Liver (tissue), 9 donors: ENCODE measurements around the gene ATP13A1. TPM values are rescaled to one million over a fixed set of nuclear protein-coding genes. Genes with fewer than 3 reads are reported as not detected.

Experiments
- DNase-seq: peaks from one replicate; pipeline ENCODE4 v3.0.0-alpha.2; 2017; ENCODE audit warnings: low spot score
- H3K27ac ChIP-seq, 2 donors: one replicate each; pipeline ENCODE4 v1.7.0; 2013; ENCODE audit warnings: inconsistent platforms in 2 of 2, low read length in 2 of 2, control low read depth in 1 of 2, low read depth in 1 of 2, mild to moderate bottlenecking in 1 of 2
- H3K27me3 ChIP-seq, 4 donors: one replicate each; pipeline versions ENCODE4 v1.6.1 to v1.7.0; 2013; ENCODE audit warnings: low read length in 3 of 4, inconsistent platforms in 1 of 4, mild to moderate bottlenecking in 1 of 4, moderate library complexity in 1 of 4; ENCODE audit not compliant: control insufficient read depth in 4 of 4, insufficient read depth in 4 of 4
- H3K36me3 ChIP-seq, 4 donors: one replicate each; pipeline versions ENCODE4 v1.6.1 to v1.7.0; 2013; ENCODE audit warnings: low read length in 3 of 4, mild to moderate bottlenecking in 3 of 4, low read depth in 1 of 4, moderate library complexity in 1 of 4; ENCODE audit not compliant: control insufficient read depth in 4 of 4, insufficient read depth in 3 of 4
- H3K4me1 ChIP-seq, 4 donors: one replicate each; pipeline versions ENCODE4 v1.6.1 to v1.7.0; 2013; ENCODE audit warnings: low read length in 3 of 4, mild to moderate bottlenecking in 3 of 4, moderate library complexity in 1 of 4; ENCODE audit not compliant: control insufficient read depth in 4 of 4, insufficient read depth in 4 of 4
- H3K4me3 ChIP-seq, 3 donors: one replicate each; pipeline versions ENCODE4 v1.6.1 to v1.7.0; 2013; ENCODE audit warnings: low read length in 3 of 3, control low read depth in 1 of 3, low read depth in 1 of 3, mild to moderate bottlenecking in 1 of 3
- H3K9ac ChIP-seq, 2 donors: one replicate each; pipeline ENCODE4 v1.7.0; 2013; ENCODE audit warnings: low read length in 2 of 2, mild to moderate bottlenecking in 2 of 2, moderate library complexity in 2 of 2, control low read depth in 1 of 2, low read depth in 1 of 2
- H3K9me3 ChIP-seq, 4 donors: one replicate each; pipeline versions ENCODE4 v1.6.1 to v1.7.0; 2013; ENCODE audit warnings: low read length in 3 of 4; ENCODE audit not compliant: control insufficient read depth in 4 of 4
- ATF3 ChIP-seq: IDR thresholded peaks from 2 replicates; pipeline ENCODE4 v1.6.1; 2016; ENCODE audit warnings: antibody characterized with exemption
- FOXA1 ChIP-seq: IDR thresholded peaks from 2 replicates; pipeline ENCODE4 v1.6.1; 2016; ENCODE audit warnings: antibody characterized with exemption
- FOXA2 ChIP-seq: IDR thresholded peaks from 2 replicates; pipeline ENCODE4 v1.6.1; 2016; ENCODE audit warnings: antibody characterized with exemption
- GABPA ChIP-seq, 2 donors: IDR thresholded peaks in 1 of 2; conservative IDR thresholded peaks in 1 of 2; 2 replicates each; pipeline ENCODE4 v1.6.1; 2016; ENCODE audit warnings: antibody characterized with exemption in 2 of 2, mild to moderate bottlenecking in 1 of 2, moderate library complexity in 1 of 2
- HNF4G ChIP-seq: IDR thresholded peaks from 2 replicates; pipeline ENCODE4 v1.6.1; 2016; ENCODE audit warnings: antibody characterized with exemption
- JUND ChIP-seq, 2 donors: IDR thresholded peaks; 2 replicates each; pipeline ENCODE4 v1.6.1; 2016; ENCODE audit warnings: antibody characterized with exemption in 2 of 2
- MAX ChIP-seq: IDR thresholded peaks from 2 replicates; pipeline ENCODE4 v1.6.1; 2016; ENCODE audit warnings: antibody characterized with exemption
- NR2F2 ChIP-seq: IDR thresholded peaks from 2 replicates; pipeline ENCODE4 v1.6.1; 2016; ENCODE audit warnings: antibody characterized with exemption
- RAD21 ChIP-seq, 2 donors: IDR thresholded peaks; 2 replicates each; pipeline ENCODE4 v1.6.1; 2016; ENCODE audit warnings: antibody characterized with exemption in 2 of 2, mild to moderate bottlenecking in 2 of 2
- RXRA ChIP-seq, 2 donors: IDR thresholded peaks; 2 replicates each; pipeline ENCODE4 v1.6.1; 2017 to 2018; ENCODE audit warnings: antibody characterized with exemption in 2 of 2, mild to moderate bottlenecking in 1 of 2
- SP1 ChIP-seq: IDR thresholded peaks from 2 replicates; pipeline ENCODE4 v1.6.1; 2018; ENCODE audit warnings: antibody characterized with exemption, mild to moderate bottlenecking
- TAF1 ChIP-seq: conservative IDR thresholded peaks from 2 replicates; pipeline ENCODE4 v1.6.1; 2016; ENCODE audit warnings: antibody characterized with exemption, mild to moderate bottlenecking
- YY1 ChIP-seq: IDR thresholded peaks from 2 replicates; pipeline ENCODE4 v1.6.1; 2016; ENCODE audit warnings: antibody characterized with exemption, mild to moderate bottlenecking
- ZBTB33 ChIP-seq: IDR thresholded peaks from 2 replicates; pipeline ENCODE4 v1.6.1; 2016; ENCODE audit warnings: antibody characterized with exemption
- WGBS: extraction: QIAGEN DNeasy Blood & Tissue Kit; methylation state at CpG from one replicate; pipeline ENCODE4 v1.1.7; 2013; 5-methylcytosine and 5-hydroxymethylcytosine counted together
- polyA plus RNA-seq, 2 donors: library from polyadenylated mRNA; stranded (reverse) in 1 of 2; unstranded in 1 of 2; fragments of 200-250 nt in 1 of 2; fragments of >200 nt in 1 of 2; fragmentation: Nextera tagmentation in 1 of 2; extraction: Ambion mirVana in 1 of 2; gene quantifications; one replicate each; pipeline versions ENCODE4 v1.2.1 to v1.2.3, GENCODE V29; 2013 to 2015
- total RNA-seq, 2 donors: library from RNA; depleted of rRNA; stranded (reverse); fragments of >200 nt; gene quantifications; one replicate each; pipeline ENCODE4 v1.2.3, GENCODE V29; 2014
- TF ChIP-seq, protein P1 (sequence below): IDR thresholded peaks from 2 replicates; pipeline ENCODE4 v1.6.1; 2016; ENCODE audit warnings: antibody characterized with exemption, mild to moderate bottlenecking
- TF ChIP-seq, protein P2 (sequence below): fragments of 150-350 bp; IDR thresholded peaks from 2 replicates; pipeline ENCODE4 v1.5.1; 2017; ENCODE audit warnings: improper control_type of control experiment, low read depth, low read length; ENCODE audit not compliant: missing input control
- donor health status: healthy.
- donor health status: healthy.
- donor health status: healthy.
- donor health status: healthy.
- donor health status: healthy.

ATP13A1 gene
- total and polyA plus RNA-seq, 4 donors, result 15.1 to 36.5 (median 20.5) TPM

DNA sequence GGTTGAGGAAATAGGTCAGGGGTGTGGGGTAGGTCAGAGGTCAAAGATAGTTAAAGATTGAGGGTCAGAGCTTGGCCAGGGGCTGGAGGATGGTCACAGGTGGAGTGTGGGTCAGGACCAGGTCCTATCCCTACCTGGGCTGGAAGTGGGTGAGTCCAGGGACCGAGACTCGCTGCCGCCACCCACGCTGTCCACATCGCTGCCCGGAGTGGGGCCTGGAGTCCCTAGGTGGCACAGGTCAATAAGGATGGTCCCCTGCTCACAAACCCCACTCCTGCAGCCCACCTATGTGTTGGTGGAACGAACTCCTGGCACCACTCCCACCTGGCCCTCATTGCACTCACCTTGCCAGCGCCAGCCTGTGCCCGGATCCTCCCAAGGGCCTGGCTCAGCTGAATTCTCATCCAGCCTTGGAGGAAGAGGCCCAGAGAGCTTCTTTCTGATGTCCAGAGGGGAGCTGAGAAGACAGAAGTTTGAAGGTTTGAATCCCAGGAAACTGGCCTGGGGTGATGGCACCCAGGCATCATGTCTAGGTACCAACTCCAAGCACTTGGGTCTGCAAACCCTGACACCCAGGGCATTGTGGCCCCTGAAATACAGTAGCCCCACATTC lies 26.8 kb downstream of the ATP13A1 start:
- Histone ChIP-seq H3K36me3 (peaks cover 3 to 11% (median 5%) of the 10 kb centered on the region in 4 donors), H3K9ac (no peak overlapping the region), H3K4me3 (no peak overlapping the region), H3K27ac (no peak overlapping the region), H3K9me3 (no peaks in the 10 kb centered on the region), H3K4me1 (no peaks in the 10 kb centered on the region), H3K27me3 (no peaks in the 10 kb centered on the region)
- 98% methylated on average over 9 of the region's 9 CpGs for WGBS
- DNase-seq, result no peak
- TF ChIP-seq GABPA (IDR thresholded peaks at IDR 0.05 in 1 of 2, conservative IDR thresholded peaks at IDR 0.05 in 1 of 2) (no peak), JUND (IDR thresholded peaks at IDR 0.05) (no peak), MAX (no peak), SP1 (no peak), ZBTB33 (no peak), FOXA2 (no peak), FOXA1 (no peak), HNF4G (no peak), RAD21 (IDR thresholded peaks at IDR 0.05) (no peak), RXRA (IDR thresholded peaks at IDR 0.05) (no peak), TAF1 (no peak), ATF3 (no peak)

DNA sequence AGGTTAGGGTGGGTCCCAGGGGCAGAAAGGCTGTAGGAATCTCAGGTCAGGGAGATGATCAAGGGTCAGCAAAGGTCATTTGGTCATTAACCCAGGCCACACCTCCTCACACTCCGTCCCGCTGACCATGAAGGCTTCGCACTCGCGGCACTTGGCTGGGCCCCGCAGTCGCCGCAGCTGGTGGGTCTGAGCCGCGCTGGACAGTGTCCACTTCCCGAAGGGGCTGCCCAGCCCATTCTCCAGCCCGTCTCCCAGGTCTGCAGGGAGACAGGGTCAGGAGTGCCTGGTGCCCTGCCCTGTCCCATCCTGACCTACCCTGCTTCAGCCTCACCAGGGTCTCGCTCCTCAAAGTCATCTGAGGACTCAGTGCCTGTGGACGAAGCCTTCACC lies 28.2 kb downstream of the ATP13A1 start:
- WGBS, result 99% methylated on average over 14 of the region's 14 CpGs

More for the DNA sequence above, 28.2 kb downstream of the ATP13A1 start:
- Histone ChIP-seq H3K9me3 (no peaks in the 10 kb centered on the region), H3K9ac (no peak overlapping the region), H3K36me3 (peaks cover 3 to 11% (median 5%) of the 10 kb centered on the region in 4 donors), H3K27ac (no peak overlapping the region), H3K4me3 (no peak overlapping the region), H3K27me3 (no peaks in the 10 kb centered on the region), H3K4me1 (no peaks in the 10 kb centered on the region)
- no peak for DNase-seq
- TF ChIP-seq, protein P1, sequence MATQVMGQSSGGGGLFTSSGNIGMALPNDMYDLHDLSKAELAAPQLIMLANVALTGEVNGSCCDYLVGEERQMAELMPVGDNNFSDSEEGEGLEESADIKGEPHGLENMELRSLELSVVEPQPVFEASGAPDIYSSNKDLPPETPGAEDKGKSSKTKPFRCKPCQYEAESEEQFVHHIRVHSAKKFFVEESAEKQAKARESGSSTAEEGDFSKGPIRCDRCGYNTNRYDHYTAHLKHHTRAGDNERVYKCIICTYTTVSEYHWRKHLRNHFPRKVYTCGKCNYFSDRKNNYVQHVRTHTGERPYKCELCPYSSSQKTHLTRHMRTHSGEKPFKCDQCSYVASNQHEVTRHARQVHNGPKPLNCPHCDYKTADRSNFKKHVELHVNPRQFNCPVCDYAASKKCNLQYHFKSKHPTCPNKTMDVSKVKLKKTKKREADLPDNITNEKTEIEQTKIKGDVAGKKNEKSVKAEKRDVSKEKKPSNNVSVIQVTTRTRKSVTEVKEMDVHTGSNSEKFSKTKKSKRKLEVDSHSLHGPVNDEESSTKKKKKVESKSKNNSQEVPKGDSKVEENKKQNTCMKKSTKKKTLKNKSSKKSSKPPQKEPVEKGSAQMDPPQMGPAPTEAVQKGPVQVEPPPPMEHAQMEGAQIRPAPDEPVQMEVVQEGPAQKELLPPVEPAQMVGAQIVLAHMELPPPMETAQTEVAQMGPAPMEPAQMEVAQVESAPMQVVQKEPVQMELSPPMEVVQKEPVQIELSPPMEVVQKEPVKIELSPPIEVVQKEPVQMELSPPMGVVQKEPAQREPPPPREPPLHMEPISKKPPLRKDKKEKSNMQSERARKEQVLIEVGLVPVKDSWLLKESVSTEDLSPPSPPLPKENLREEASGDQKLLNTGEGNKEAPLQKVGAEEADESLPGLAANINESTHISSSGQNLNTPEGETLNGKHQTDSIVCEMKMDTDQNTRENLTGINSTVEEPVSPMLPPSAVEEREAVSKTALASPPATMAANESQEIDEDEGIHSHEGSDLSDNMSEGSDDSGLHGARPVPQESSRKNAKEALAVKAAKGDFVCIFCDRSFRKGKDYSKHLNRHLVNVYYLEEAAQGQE, result no peak
- TF ChIP-seq NR2F2, result no peak
- no peak for TF ChIP-seq MAX
- TF ChIP-seq YY1, result no peak
- no peak for TF ChIP-seq SP1
- no peak for TF ChIP-seq ZBTB33
- TF ChIP-seq, protein P2, sequence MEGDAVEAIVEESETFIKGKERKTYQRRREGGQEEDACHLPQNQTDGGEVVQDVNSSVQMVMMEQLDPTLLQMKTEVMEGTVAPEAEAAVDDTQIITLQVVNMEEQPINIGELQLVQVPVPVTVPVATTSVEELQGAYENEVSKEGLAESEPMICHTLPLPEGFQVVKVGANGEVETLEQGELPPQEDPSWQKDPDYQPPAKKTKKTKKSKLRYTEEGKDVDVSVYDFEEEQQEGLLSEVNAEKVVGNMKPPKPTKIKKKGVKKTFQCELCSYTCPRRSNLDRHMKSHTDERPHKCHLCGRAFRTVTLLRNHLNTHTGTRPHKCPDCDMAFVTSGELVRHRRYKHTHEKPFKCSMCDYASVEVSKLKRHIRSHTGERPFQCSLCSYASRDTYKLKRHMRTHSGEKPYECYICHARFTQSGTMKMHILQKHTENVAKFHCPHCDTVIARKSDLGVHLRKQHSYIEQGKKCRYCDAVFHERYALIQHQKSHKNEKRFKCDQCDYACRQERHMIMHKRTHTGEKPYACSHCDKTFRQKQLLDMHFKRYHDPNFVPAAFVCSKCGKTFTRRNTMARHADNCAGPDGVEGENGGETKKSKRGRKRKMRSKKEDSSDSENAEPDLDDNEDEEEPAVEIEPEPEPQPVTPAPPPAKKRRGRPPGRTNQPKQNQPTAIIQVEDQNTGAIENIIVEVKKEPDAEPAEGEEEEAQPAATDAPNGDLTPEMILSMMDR, result no peak
- TF ChIP-seq HNF4G, result no peak
